Trophoblast cell (in vitro differentiated cells and primary cell): ENCODE measurements around the gene KCNJ16.

Source experiments
- DNase-seq, 2 donors: peaks; one replicate each; pipeline ENCODE4 v3.0.0-alpha.2; 2016
- H2AFZ ChIP-seq: 2 replicates; pipeline ENCODE4 v1.6.1; 2013; ENCODE audit warnings: low read length, moderate library complexity, mild to moderate bottlenecking; ENCODE audit not compliant: insufficient read depth, poor library complexity
- H2AK5ac ChIP-seq: 2 replicates; pipeline ENCODE4 v1.6.1; 2013; ENCODE audit warnings: mild to moderate bottlenecking, low read length
- H2BK120ac ChIP-seq: 2 replicates; pipeline ENCODE4 v1.6.1; 2013; ENCODE audit warnings: low read length, mild to moderate bottlenecking, moderate library complexity; ENCODE audit not compliant: insufficient read depth, poor library complexity
- H2BK12ac ChIP-seq: 2 replicates; pipeline ENCODE4 v1.6.1; 2013; ENCODE audit warnings: mild to moderate bottlenecking, low read length, moderate library complexity
- H2BK5ac ChIP-seq: 2 replicates; pipeline ENCODE4 v1.6.1; 2013; ENCODE audit warnings: low read length, low read depth, moderate library complexity, mild to moderate bottlenecking; ENCODE audit not compliant: poor library complexity
- H3K14ac ChIP-seq: 2 replicates; pipeline ENCODE4 v1.6.1; 2013; ENCODE audit warnings: mild to moderate bottlenecking, low read length
- H3K18ac ChIP-seq: 2 replicates; pipeline ENCODE4 v1.6.1; 2013; ENCODE audit warnings: mild to moderate bottlenecking, low read length
- H3K23ac ChIP-seq: 2 replicates; pipeline ENCODE4 v1.6.1; 2013; ENCODE audit warnings: low read length
- H3K27ac ChIP-seq: 2 replicates; pipeline ENCODE4 v1.5.1; 2013; ENCODE audit warnings: low read depth, mild to moderate bottlenecking, inconsistent platforms, low read length, moderate library complexity
- H3K27me3 ChIP-seq: 2 replicates; pipeline ENCODE4 v1.6.1; 2013; ENCODE audit warnings: inconsistent platforms, mild to moderate bottlenecking, low read length, moderate library complexity; ENCODE audit not compliant: insufficient read depth
- H3K36me3 ChIP-seq, 2 experiments: 1 replicate in 1 of 2; 2 replicates in 1 of 2; pipeline ENCODE4 v1.6.1; 2013; ENCODE audit warnings: low read length in 2 of 2, mild to moderate bottlenecking in 2 of 2, moderate library complexity in 1 of 2; ENCODE audit not compliant: insufficient read depth in 2 of 2, control insufficient read depth in 1 of 2
- H3K4ac ChIP-seq: 2 replicates; pipeline ENCODE4 v1.6.1; 2013; ENCODE audit warnings: low read depth, mild to moderate bottlenecking, low read length, moderate library complexity
- H3K4me1 ChIP-seq, 2 experiments: 1 replicate in 1 of 2; 2 replicates in 1 of 2; pipeline ENCODE4 v1.6.1; 2013; ENCODE audit warnings: low read length in 2 of 2, mild to moderate bottlenecking in 2 of 2, moderate library complexity in 1 of 2; ENCODE audit not compliant: insufficient read depth in 2 of 2, control insufficient read depth in 1 of 2
- H3K4me2 ChIP-seq: 2 replicates; pipeline ENCODE4 v1.6.1; 2013; ENCODE audit warnings: inconsistent platforms, mild to moderate bottlenecking, low read length, moderate library complexity
- H3K4me3 ChIP-seq: 2 replicates; pipeline ENCODE4 v1.5.1; 2013; ENCODE audit warnings: mild to moderate bottlenecking, low read depth, low read length, inconsistent platforms
- H3K79me1 ChIP-seq: one replicate; pipeline ENCODE4 v1.6.1; 2013; ENCODE audit warnings: low read length
- H3K79me2 ChIP-seq: 2 replicates; pipeline ENCODE4 v1.6.1; 2013; ENCODE audit warnings: low read length, mild to moderate bottlenecking; ENCODE audit not compliant: control insufficient read depth, insufficient read depth, poor library complexity
- H3K9ac ChIP-seq: 2 replicates; pipeline ENCODE4 v1.6.1; 2013; ENCODE audit warnings: mild to moderate bottlenecking, low read length
- H3K9me3 ChIP-seq: 2 replicates; pipeline ENCODE4 v1.6.1; 2013; ENCODE audit warnings: low read depth, mild to moderate bottlenecking, control low read depth, inconsistent platforms, low read length; ENCODE audit not compliant: insufficient read depth
- H4K12ac ChIP-seq: 2 replicates; pipeline ENCODE4 v1.6.1; 2013; ENCODE audit warnings: low read depth, mild to moderate bottlenecking, low read length, moderate library complexity
- H4K8ac ChIP-seq: 2 replicates; pipeline ENCODE4 v1.6.1; 2013; ENCODE audit warnings: low read depth, mild to moderate bottlenecking, low read length, moderate library complexity
- H4K91ac ChIP-seq: one replicate; pipeline ENCODE4 v1.6.1; 2013; ENCODE audit warnings: low read depth, mild to moderate bottlenecking, low read length, moderate library complexity
- WGBS: extraction: QIAGEN DNeasy Blood & Tissue Kit; methylation state at CpG from one replicate; pipeline ENCODE4 v1.1.7; 2013; ENCODE audit warnings: missing lambda C conversion rate; ENCODE audit not compliant: insufficient read length, insufficient coverage; ENCODE audit errors: extremely low coverage; 5-methylcytosine and 5-hydroxymethylcytosine counted together

Gene KCNJ16

GRCh38 chr17:70096861-70097260 lies 21.8 kb downstream of the KCNJ16 start:
- H2BK5ac ChIP-seq, result no peak overlapping the region
- H3K14ac ChIP-seq, result no peak overlapping the region
- WGBS, result no CpG with 5 or more reads among the region's 8 CpGs
- no peak overlapping the region for H3K18ac ChIP-seq
- H3K23ac ChIP-seq, result no peak overlapping the region
- no peaks in the 10 kb centered on the region for H3K27me3 ChIP-seq
- peak in 1 of 2 donors; percentile 85 for DNase-seq
- H4K91ac ChIP-seq, result no peak overlapping the region
- H3K27ac ChIP-seq, result no peak overlapping the region
- no peak overlapping the region for H2BK120ac ChIP-seq
- H3K79me1 ChIP-seq, result no peaks in the 10 kb centered on the region
- no peak overlapping the region for H4K8ac ChIP-seq
- no peak overlapping the region for H3K4ac ChIP-seq
- no peak overlapping the region for H3K4me3 ChIP-seq
- H2AFZ ChIP-seq, result no peak overlapping the region
- no peaks in the 10 kb centered on the region for H3K4me1 ChIP-seq
- no peak overlapping the region for H2AK5ac ChIP-seq
- no peak overlapping the region for H3K4me2 ChIP-seq
- H3K9ac ChIP-seq, result no peak overlapping the region
- no peaks in the 10 kb centered on the region for H3K79me2 ChIP-seq
- H3K9me3 ChIP-seq, result no peaks in the 10 kb centered on the region
- no peaks in the 10 kb centered on the region for H3K36me3 ChIP-seq
- no peak overlapping the region for H2BK12ac ChIP-seq
- H4K12ac ChIP-seq, result no peak overlapping the region

DNA sequence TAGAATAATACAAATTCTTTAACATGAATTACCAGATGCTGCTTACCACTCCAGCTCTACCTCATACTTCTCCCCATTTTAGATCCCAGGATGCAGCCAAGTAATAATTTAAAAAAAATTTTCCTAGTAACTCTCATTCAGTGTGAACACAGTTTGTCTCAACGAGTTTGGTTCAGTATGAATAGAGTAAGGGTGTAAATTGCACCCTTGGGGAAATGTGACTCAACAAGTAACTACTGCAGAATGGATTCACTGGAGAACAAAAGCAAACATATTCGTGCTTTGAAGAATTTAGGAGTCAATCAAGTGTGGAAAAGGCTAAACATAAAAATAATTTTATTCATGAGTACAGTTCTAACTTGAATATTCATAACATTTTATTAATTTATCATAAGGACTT lies 23.0 kb downstream of the KCNJ16 start:
- Histone ChIP-seq H3K4me1 (no peaks in the 10 kb centered on the region), H3K4me3 (no peak overlapping the region), H3K79me1 (no peaks in the 10 kb centered on the region), H3K4me2 (no peak overlapping the region), H3K79me2 (no peaks in the 10 kb centered on the region), H2AFZ (no peak overlapping the region), H2BK12ac (no peak overlapping the region), H3K23ac (no peak overlapping the region), H3K36me3 (no peaks in the 10 kb centered on the region), H3K27ac (no peak overlapping the region), H2AK5ac (no peak overlapping the region), H3K9ac (no peak overlapping the region), H3K14ac (no peak overlapping the region), H3K27me3 (no peaks in the 10 kb centered on the region), H2BK120ac (no peak overlapping the region), H3K18ac (no peak overlapping the region), H4K8ac (no peak overlapping the region), H3K9me3 (no peaks in the 10 kb centered on the region), H3K4ac (no peak overlapping the region), H4K91ac (no peak overlapping the region), H4K12ac (no peak overlapping the region), H2BK5ac (no peak overlapping the region)
- DNase-seq, result no peak
- WGBS, result no CpG with 5 or more reads among the region's 2 CpGs

- no peak overlapping the region for H4K8ac ChIP-seq
- no peak overlapping the region for H4K91ac ChIP-seq
- no peak overlapping the region for H3K4me3 ChIP-seq
- no peaks in the 10 kb centered on the region for H3K36me3 ChIP-seq
- no peaks in the 10 kb centered on the region for H3K79me2 ChIP-seq
- H3K27me3 ChIP-seq, result no peaks in the 10 kb centered on the region
- no peak for DNase-seq
- H3K4ac ChIP-seq, result no peak overlapping the region
- no peak overlapping the region for H2BK5ac ChIP-seq
- H3K23ac ChIP-seq, result no peak overlapping the region
- H4K12ac ChIP-seq, result no peak overlapping the region
- H3K18ac ChIP-seq, result no peak overlapping the region
- H2AFZ ChIP-seq, result no peak overlapping the region
- H3K9me3 ChIP-seq, result no peaks in the 10 kb centered on the region
- no peak overlapping the region for H2BK120ac ChIP-seq
- H3K4me1 ChIP-seq, result no peaks in the 10 kb centered on the region
- H3K9ac ChIP-seq, result no peak overlapping the region
- H3K79me1 ChIP-seq, result no peaks in the 10 kb centered on the region
- no peak overlapping the region for H2AK5ac ChIP-seq
- H2BK12ac ChIP-seq, result no peak overlapping the region
- no CpG with 5 or more reads among the region's 3 CpGs for WGBS
- H3K4me2 ChIP-seq, result no peak overlapping the region
- H3K27ac ChIP-seq, result no peak overlapping the region
- H3K14ac ChIP-seq, result no peak overlapping the region
Observed at GRCh38 chr17:70099294-70099693, 24.3 kb downstream of the KCNJ16 start.

DNA sequence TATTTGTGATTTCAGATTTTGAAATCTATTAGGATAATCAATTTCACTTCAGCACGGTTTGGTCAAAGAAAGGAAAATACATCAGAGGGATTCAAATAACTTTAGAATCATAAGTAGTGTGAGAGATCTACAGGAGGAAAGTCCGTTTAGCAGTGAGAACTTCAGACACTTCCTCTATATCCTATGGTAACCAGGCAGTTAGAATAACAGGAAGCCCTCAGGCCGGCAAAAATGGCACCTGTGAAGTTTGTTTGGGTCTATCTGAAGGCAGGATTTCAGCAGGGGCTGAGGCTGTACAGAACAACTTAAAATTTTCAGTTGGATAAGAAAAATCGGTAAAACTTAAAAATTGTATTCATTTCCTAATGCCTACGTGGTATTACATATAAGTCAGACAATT lies 24.9 kb downstream of the KCNJ16 start:
- no peaks in the 10 kb centered on the region for H3K79me1 ChIP-seq
- no peak overlapping the region for H4K8ac ChIP-seq
- no peak overlapping the region for H3K9ac ChIP-seq
- no CpG with 5 or more reads among the region's 5 CpGs for WGBS
- no peak overlapping the region for H3K4me3 ChIP-seq
- H2BK120ac ChIP-seq, result no peak overlapping the region
- H3K18ac ChIP-seq, result no peak overlapping the region
- no peak overlapping the region for H3K4ac ChIP-seq
- no peak overlapping the region for H3K4me2 ChIP-seq
- no peak overlapping the region for H2BK5ac ChIP-seq
- no peak overlapping the region for H4K91ac ChIP-seq
- H2BK12ac ChIP-seq, result no peak overlapping the region
- no peak overlapping the region for H3K27ac ChIP-seq
- no peaks in the 10 kb centered on the region for H3K4me1 ChIP-seq
- H3K36me3 ChIP-seq, result no peaks in the 10 kb centered on the region
- no peak overlapping the region for H2AK5ac ChIP-seq
- H3K27me3 ChIP-seq, result no peaks in the 10 kb centered on the region
- H3K14ac ChIP-seq, result no peak overlapping the region
- DNase-seq, result no peak
- H4K12ac ChIP-seq, result no peak overlapping the region
- no peak overlapping the region for H3K23ac ChIP-seq
- H2AFZ ChIP-seq, result no peak overlapping the region
- no peaks in the 10 kb centered on the region for H3K79me2 ChIP-seq
- no peaks in the 10 kb centered on the region for H3K9me3 ChIP-seq
